ENCODE data around the gene LAMC2.
"Not testable (repeated sequence)": the region's sequence is repeated elsewhere in the genome, so short reads cannot be mapped to it uniquely, and the experiment has no call there.

The LAMC2 gene

GRCh38 chr1:183185941-183186490 lies at the start of gene LAMC2:
TSS of gene LAMC2 (plus strand) at chr1:183186264. CDS start at chr1:183186353, 89 bp downstream.
- no peak for DNase-seq (ENCODE audit: low read depth)

- no peak for DNase-seq (ENCODE audit: low read depth)
These were observed 48.3 kb upstream of the LAMC2 start for GRCh38 chr1:183137782-183138181.

- DNase-seq (ENCODE audit: low read depth): no peak
These were observed 47.8 kb upstream of the LAMC2 start for GRCh38 chr1:183138301-183138700.

- DNase-seq (ENCODE audit: low read depth): no peak
These were observed 46.7 kb upstream of the LAMC2 start for GRCh38 chr1:183139281-183139942.

GRCh38 chr1:183140633-183141032 lies 45.4 kb upstream of the LAMC2 start:
- DNase-seq (ENCODE audit: low read depth): no peak

GRCh38 chr1:183142171-183142570 lies 43.9 kb upstream of the LAMC2 start:
- no peak for DNase-seq (ENCODE audit: low read depth)

- no peak for DNase-seq (ENCODE audit: low read depth)
These were observed 42.3 kb upstream of the LAMC2 start for GRCh38 chr1:183143576-183144315.

GRCh38 chr1:183144752-183145151 lies 41.3 kb upstream of the LAMC2 start:
- no peak for DNase-seq (ENCODE audit: low read depth)

GRCh38 chr1:183147735-183148134 lies 38.3 kb upstream of the LAMC2 start:
- DNase-seq (ENCODE audit: low read depth): no peak

GRCh38 chr1:183148599-183148998 lies 37.5 kb upstream of the LAMC2 start:
- no peak for DNase-seq (ENCODE audit: low read depth)

GRCh38 chr1:183149273-183149672 lies 36.8 kb upstream of the LAMC2 start:
- no peak for DNase-seq (ENCODE audit: low read depth)

- not testable (repeated sequence) for DNase-seq (ENCODE audit: low read depth)
These were observed 36.0 kb upstream of the LAMC2 start for GRCh38 chr1:183150032-183150431.

- no peak for DNase-seq (ENCODE audit: low read depth)
These were observed 35.6 kb upstream of the LAMC2 start for GRCh38 chr1:183150445-183150844.

- DNase-seq (ENCODE audit: low read depth): no peak
These were observed 33.9 kb upstream of the LAMC2 start for GRCh38 chr1:183152180-183152579.

- DNase-seq (ENCODE audit: low read depth): no peak
These were observed 30.1 kb upstream of the LAMC2 start for GRCh38 chr1:183155939-183156338.

GRCh38 chr1:183159960-183160359 lies 26.1 kb upstream of the LAMC2 start:
- no peak for DNase-seq (ENCODE audit: low read depth)

GRCh38 chr1:183161391-183161790 lies 24.7 kb upstream of the LAMC2 start:
- DNase-seq (ENCODE audit: low read depth): no peak

GRCh38 chr1:183163316-183163715 lies 22.7 kb upstream of the LAMC2 start:
- no peak for DNase-seq (ENCODE audit: low read depth)

- DNase-seq (ENCODE audit: low read depth): no peak
These were observed 21.7 kb upstream of the LAMC2 start for GRCh38 chr1:183164340-183164739.

GRCh38 chr1:183164963-183165362 lies 21.1 kb upstream of the LAMC2 start:
- DNase-seq (ENCODE audit: low read depth): no peak

- no peak for DNase-seq (ENCODE audit: low read depth)
These were observed 20.6 kb upstream of the LAMC2 start for GRCh38 chr1:183165456-183165855.

- DNase-seq (ENCODE audit: low read depth): no peak
These were observed 19.6 kb upstream of the LAMC2 start for GRCh38 chr1:183166454-183166853.

- DNase-seq (ENCODE audit: low read depth): no peak
These were observed 18.4 kb upstream of the LAMC2 start for GRCh38 chr1:183167676-183168075.

Measured in stimulated activated CD8-positive, alpha-beta memory T cell treated with anti-CD3 and anti-CD28 coated beads, Interleukin-7, amount 100 ng/mL, for 24 hours (primary cell).